ENCODE results near the gene SHFL. TPM values are rescaled to one million over a fixed set of nuclear protein-coding genes. Genes with fewer than 3 reads are reported as not detected.

SHFL gene
- total RNA-seq, 1 experiment from 2014 or later, result 21.1 TPM

DNA sequence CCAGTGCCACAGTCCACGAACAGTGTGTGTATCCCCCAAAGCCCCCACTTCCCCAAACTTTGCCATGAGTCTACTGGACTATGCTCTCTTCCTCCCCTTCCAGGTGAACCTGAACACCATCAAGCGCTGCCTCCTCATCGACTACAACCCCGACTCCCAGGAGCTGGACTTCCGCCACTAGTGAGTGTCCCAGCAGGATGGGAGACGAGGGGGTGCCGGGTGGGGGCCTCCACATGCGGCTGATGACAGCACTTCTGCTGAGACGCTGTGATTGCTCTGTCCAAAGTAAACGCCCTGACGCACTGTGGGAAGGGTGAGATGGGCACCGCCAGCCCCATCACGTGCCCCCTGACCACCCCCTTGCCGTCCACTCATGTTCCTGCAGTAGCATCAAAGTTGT, 23.4 kb downstream of the SHFL start:
- no peak overlapping the region for H2BK120ac ChIP-seq (ENCODE audit: low read depth, low read length, poor library complexity, severe bottlenecking)
- no peak overlapping the region for H4K91ac ChIP-seq (ENCODE audit: insufficient read length, low read depth, low read length)
- H3K79me2 ChIP-seq (ENCODE audit: insufficient read depth, low read length), result peaks cover 7% of the 10 kb centered on the region; the same call in 1 of the 2 replicates
- no peak for DNase-seq
- H3K18ac ChIP-seq (ENCODE audit: insufficient read length, low read depth, low read length), result no peak overlapping the region
- no peak overlapping the region for H3K27ac ChIP-seq (ENCODE audit: insufficient read length, low read depth, low read length)
- no peak overlapping the region for H3K56ac ChIP-seq (ENCODE audit: insufficient read length, low read depth, low read length)
- H2BK12ac ChIP-seq (ENCODE audit: insufficient read length, low read depth, low read length), result no peak overlapping the region
- Mint-ChIP-seq H3K36me3 (ENCODE audit: insufficient read depth in 1 of 3, low read depth in 3 of 3) (peaks cover 33 to 61% (median 49%) of the 10 kb centered on the region in 3 experiments), H3K9me3 (no peaks in the 10 kb centered on the region; a peak in 2 of 5 replicates), H3K4me3 (no peak overlapping the region; a peak in 1 of 5 replicates), H3K4me1 (peaks cover 7 to 18% of the 10 kb centered on the region in 2 experiments), H3K27ac (no peak overlapping the region), H3K27me3 (ENCODE audit: low read depth) (no peaks in the 10 kb centered on the region; the same call in none of the 2 replicates)
- H2AK5ac ChIP-seq (ENCODE audit: insufficient read length, low read length), result no peak overlapping the region
- no peak overlapping the region for H4K8ac ChIP-seq (replicated peaks; ENCODE audit: insufficient read length, low read depth, low read length)
- H3K4me2 ChIP-seq (ENCODE audit: insufficient read depth, insufficient read length, low read length), result no peak overlapping the region
- H2BK5ac ChIP-seq (ENCODE audit: insufficient read length, low read length), result no peak overlapping the region
- no peak overlapping the region for H2BK20ac ChIP-seq (ENCODE audit: low read depth, low read length, poor library complexity, severe bottlenecking)
- H3K27me3 ChIP-seq (ENCODE audit: insufficient read depth, low read length), result no peaks in the 10 kb centered on the region
- no peak overlapping the region for H3K4ac ChIP-seq (ENCODE audit: low read depth, low read length)
- no peak overlapping the region for H3K14ac ChIP-seq (ENCODE audit: insufficient read depth, low read length)
- H3K4me1 ChIP-seq (ENCODE audit: insufficient read depth, low read length), result no peaks in the 10 kb centered on the region; the same call in 1 of the 2 replicates
- H2AFZ ChIP-seq (ENCODE audit: low read length), result no peak overlapping the region
- H3K23ac ChIP-seq (ENCODE audit: insufficient read length, low read depth, low read length), result no peak overlapping the region
- H3K79me1 ChIP-seq (ENCODE audit: insufficient read depth, low read depth, low read length, poor library complexity, severe bottlenecking), result no peaks in the 10 kb centered on the region
- no CpG with 5 or more reads among the region's 14 CpGs for WGBS (ENCODE audit: extremely low coverage, insufficient read length, low lambda C conversion rate)
- no peaks in the 10 kb centered on the region for H3K9me3 ChIP-seq (ENCODE audit: control insufficient read depth, low read depth, low read length)
- H2BK15ac ChIP-seq (ENCODE audit: low read depth, low read length), result no peak overlapping the region
- no peak overlapping the region for H3K9ac ChIP-seq (ENCODE audit: extremely low read depth, insufficient read length, low read length)
- H4K5ac ChIP-seq (ENCODE audit: insufficient read length, low read depth, low read length), result no peak overlapping the region
- no peaks in the 10 kb centered on the region for H4K20me1 ChIP-seq (ENCODE audit: control insufficient read depth, insufficient read depth, insufficient read length)
- TF ChIP-seq, protein P1, sequence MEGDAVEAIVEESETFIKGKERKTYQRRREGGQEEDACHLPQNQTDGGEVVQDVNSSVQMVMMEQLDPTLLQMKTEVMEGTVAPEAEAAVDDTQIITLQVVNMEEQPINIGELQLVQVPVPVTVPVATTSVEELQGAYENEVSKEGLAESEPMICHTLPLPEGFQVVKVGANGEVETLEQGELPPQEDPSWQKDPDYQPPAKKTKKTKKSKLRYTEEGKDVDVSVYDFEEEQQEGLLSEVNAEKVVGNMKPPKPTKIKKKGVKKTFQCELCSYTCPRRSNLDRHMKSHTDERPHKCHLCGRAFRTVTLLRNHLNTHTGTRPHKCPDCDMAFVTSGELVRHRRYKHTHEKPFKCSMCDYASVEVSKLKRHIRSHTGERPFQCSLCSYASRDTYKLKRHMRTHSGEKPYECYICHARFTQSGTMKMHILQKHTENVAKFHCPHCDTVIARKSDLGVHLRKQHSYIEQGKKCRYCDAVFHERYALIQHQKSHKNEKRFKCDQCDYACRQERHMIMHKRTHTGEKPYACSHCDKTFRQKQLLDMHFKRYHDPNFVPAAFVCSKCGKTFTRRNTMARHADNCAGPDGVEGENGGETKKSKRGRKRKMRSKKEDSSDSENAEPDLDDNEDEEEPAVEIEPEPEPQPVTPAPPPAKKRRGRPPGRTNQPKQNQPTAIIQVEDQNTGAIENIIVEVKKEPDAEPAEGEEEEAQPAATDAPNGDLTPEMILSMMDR (conservative IDR thresholded peaks at IDR 0.05), result no peak
- H3T11ph ChIP-seq (ENCODE audit: low read length), result no peak overlapping the region
- peaks cover 7% of the 10 kb centered on the region for H3K23me2 ChIP-seq (ENCODE audit: insufficient read length, low read depth, low read length, poor library complexity, severe bottlenecking)

All from H9 (cell line).